Panc1 (cell line): ENCODE results near the gene CAD. TPM values are rescaled to one million over a fixed set of nuclear protein-coding genes. Genes with fewer than 3 reads are reported as not detected.

Experiments
- ATAC-seq: fragments of 200-7000 bp; cut with Tn5 transposase; 2 replicates; pipeline ENCODE4 v1.9.1; 2020; ENCODE audit warnings: mild to moderate bottlenecking, moderate library complexity
- BruUV-seq: library from RNA; stranded (reverse); fragments of 400-500 nt; replicated peaks from 2 replicates; lab custom pipeline; 2021; lab: Mats Ljungman, UMichigan
- CTCF ChIA-PET: fragments of 300-600 bp; sonication (Branson Sonifier 250); formaldehyde crosslinking; loops from one replicate; lab custom pipeline; 2022; ENCODE audit warnings: antibody characterized with exemption; lab: Charles Lee
- POLR2A ChIA-PET: fragments of 300-600 bp; sonication (Branson Sonifier 250); formaldehyde crosslinking; loops from one replicate; lab custom pipeline; 2022; ENCODE audit warnings: antibody characterized with exemption; lab: Charles Lee
- DNase-seq: peaks from one replicate; pipeline ENCODE4 v3.0.0-alpha.2; 2010; ENCODE audit warnings: low read depth, low spot score
- H3K27ac ChIP-seq: 2 replicates; pipeline ENCODE4 v1.5.1; 2011; ENCODE audit warnings: mild to moderate bottlenecking, low read length, inconsistent platforms
- H3K27me3 ChIP-seq: fragments of 200-500 bp; sonication (Bioruptor generic); 2 replicates; pipeline ENCODE4 v1.6.0; 2014; ENCODE audit warnings: low read length, inconsistent platforms; ENCODE audit not compliant: control insufficient read depth, insufficient read depth
- H3K36me3 ChIP-seq: fragments of 200-500 bp; sonication (Bioruptor generic); 2 replicates; pipeline ENCODE4 v1.5.1; 2014; ENCODE audit warnings: inconsistent platforms, mild to moderate bottlenecking, low read length, moderate library complexity; ENCODE audit not compliant: control insufficient read depth, insufficient read depth
- H3K4me1 ChIP-seq: 2 replicates; pipeline ENCODE4 v1.5.1; 2011; ENCODE audit warnings: inconsistent platforms, mild to moderate bottlenecking, low read length, moderate library complexity; ENCODE audit not compliant: control insufficient read depth, insufficient read depth
- H3K4me3 ChIP-seq, 2 experiments: 2 replicates each; pipeline ENCODE4 v1.5.1; 2011 to 2012; ENCODE audit warnings: low read depth in 2 of 2, low read length in 2 of 2, mild to moderate bottlenecking in 2 of 2, inconsistent platforms in 1 of 2, moderate library complexity in 1 of 2
- H3K9me3 ChIP-seq: fragments of 200-500 bp; sonication (Bioruptor generic); 2 replicates; pipeline ENCODE4 v1.5.1; 2014; ENCODE audit warnings: low read depth, mild to moderate bottlenecking, inconsistent platforms, low read length, moderate library complexity; ENCODE audit not compliant: control insufficient read depth, insufficient read depth
- POLR2AphosphoS5 ChIP-seq: IDR thresholded peaks from 2 replicates; pipeline ENCODE4 v1.6.1; 2012; ENCODE audit warnings: mild to moderate bottlenecking, low read depth, low read length, moderate library complexity
- SIN3A ChIP-seq: IDR thresholded peaks from 2 replicates; pipeline ENCODE4 v1.6.1; 2012; ENCODE audit warnings: low read depth, mild to moderate bottlenecking, low read length, moderate library complexity, borderline replicate concordance; ENCODE audit not compliant: insufficient read depth
- TCF7L2 ChIP-seq: IDR thresholded peaks from 2 replicates; pipeline ENCODE4 v1.6.1; 2011; ENCODE audit warnings: mild to moderate bottlenecking, low read depth, low read length, inconsistent platforms
- in situ Hi-C: cut with HindIII; loops from 2 replicates; pipeline ENCODE4 v1.10.0; 2016; ENCODE audit warnings: low sequenced_read_pairs, low pct_unique_long_range_greater_than_20kb
- intact Hi-C: fragments of 100-400 bp; cut with micrococcal nuclease; formaldehyde crosslinking; loops from one replicate; pipeline ENCODE4 v1.10.0; 2022; ENCODE audit not compliant: unreplicated experiment
- total RNA-seq: library from RNA; stranded (reverse); gene quantifications from one replicate; pipeline ENCODE4 v1.2.1, GENCODE V29; 2021; ENCODE audit not compliant: unreplicated experiment
- TF ChIP-seq, protein P1 (sequence below), 2 experiments: IDR thresholded peaks; 2 replicates each; pipeline ENCODE4 v1.6.1; 2011 to 2012; ENCODE audit warnings: low read depth in 2 of 2, control low read depth in 1 of 2, low read length in 1 of 2, mild to moderate bottlenecking in 1 of 2, moderate library complexity in 1 of 2; ENCODE audit not compliant: insufficient read depth in 1 of 2
- TF ChIP-seq, protein P2 (sequence below): fragments of 450-650 bp; IDR thresholded peaks from 2 replicates; pipeline ENCODE4 v1.5.1; 2017; ENCODE audit warnings: mild to moderate bottlenecking

The CAD gene
- total RNA-seq, 1 experiment from 2014 or later, result 76.7 TPM

DNA sequence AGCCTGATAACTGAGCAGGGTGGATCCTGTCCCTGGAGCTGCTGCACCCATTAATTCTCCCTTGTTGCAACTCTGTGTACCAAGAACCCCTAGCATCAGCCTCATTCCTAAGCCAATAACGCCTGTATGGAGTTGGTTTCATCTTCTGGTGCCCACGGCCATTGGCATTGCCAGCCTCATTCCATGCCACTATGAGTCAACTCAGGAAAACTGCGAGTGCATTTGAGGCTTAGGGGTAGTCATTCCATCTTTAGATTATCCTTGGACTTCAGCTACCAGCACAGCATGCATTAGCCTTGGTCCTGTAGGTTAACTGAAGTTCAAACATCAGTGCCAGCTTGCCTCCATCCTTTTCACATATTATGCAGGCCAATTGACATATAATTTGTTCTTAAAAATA, 63.7 kb downstream of the CAD start:
- H3K4me3 ChIP-seq, result no peak overlapping the region
- DNase-seq, result no peak
- in situ Hi-C loops (no loop called here), intact Hi-C loops (loop anchor here (5.0 kb wide), 1 partner anchor 184 kb away; no protein-coding TSS in a partner anchor)
- H3K27ac ChIP-seq, result no peak overlapping the region
- POLR2A ChIA-PET, result interaction anchor here (0.7 kb wide), 1 partner anchor 37 kb away, joined by 3 read pairs; no protein-coding TSS in a partner anchor
- TF ChIP-seq SIN3A (no peak), TCF7L2 (no peak), POLR2AphosphoS5 (no peak)
- TF ChIP-seq, protein P1, sequence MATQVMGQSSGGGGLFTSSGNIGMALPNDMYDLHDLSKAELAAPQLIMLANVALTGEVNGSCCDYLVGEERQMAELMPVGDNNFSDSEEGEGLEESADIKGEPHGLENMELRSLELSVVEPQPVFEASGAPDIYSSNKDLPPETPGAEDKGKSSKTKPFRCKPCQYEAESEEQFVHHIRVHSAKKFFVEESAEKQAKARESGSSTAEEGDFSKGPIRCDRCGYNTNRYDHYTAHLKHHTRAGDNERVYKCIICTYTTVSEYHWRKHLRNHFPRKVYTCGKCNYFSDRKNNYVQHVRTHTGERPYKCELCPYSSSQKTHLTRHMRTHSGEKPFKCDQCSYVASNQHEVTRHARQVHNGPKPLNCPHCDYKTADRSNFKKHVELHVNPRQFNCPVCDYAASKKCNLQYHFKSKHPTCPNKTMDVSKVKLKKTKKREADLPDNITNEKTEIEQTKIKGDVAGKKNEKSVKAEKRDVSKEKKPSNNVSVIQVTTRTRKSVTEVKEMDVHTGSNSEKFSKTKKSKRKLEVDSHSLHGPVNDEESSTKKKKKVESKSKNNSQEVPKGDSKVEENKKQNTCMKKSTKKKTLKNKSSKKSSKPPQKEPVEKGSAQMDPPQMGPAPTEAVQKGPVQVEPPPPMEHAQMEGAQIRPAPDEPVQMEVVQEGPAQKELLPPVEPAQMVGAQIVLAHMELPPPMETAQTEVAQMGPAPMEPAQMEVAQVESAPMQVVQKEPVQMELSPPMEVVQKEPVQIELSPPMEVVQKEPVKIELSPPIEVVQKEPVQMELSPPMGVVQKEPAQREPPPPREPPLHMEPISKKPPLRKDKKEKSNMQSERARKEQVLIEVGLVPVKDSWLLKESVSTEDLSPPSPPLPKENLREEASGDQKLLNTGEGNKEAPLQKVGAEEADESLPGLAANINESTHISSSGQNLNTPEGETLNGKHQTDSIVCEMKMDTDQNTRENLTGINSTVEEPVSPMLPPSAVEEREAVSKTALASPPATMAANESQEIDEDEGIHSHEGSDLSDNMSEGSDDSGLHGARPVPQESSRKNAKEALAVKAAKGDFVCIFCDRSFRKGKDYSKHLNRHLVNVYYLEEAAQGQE (IDR thresholded peaks at IDR 0.05; ENCODE audit: insufficient read depth in 1 of 2, low read depth in 2 of 2, low read length in 1 of 2), result no peak
- TF ChIP-seq, protein P2, sequence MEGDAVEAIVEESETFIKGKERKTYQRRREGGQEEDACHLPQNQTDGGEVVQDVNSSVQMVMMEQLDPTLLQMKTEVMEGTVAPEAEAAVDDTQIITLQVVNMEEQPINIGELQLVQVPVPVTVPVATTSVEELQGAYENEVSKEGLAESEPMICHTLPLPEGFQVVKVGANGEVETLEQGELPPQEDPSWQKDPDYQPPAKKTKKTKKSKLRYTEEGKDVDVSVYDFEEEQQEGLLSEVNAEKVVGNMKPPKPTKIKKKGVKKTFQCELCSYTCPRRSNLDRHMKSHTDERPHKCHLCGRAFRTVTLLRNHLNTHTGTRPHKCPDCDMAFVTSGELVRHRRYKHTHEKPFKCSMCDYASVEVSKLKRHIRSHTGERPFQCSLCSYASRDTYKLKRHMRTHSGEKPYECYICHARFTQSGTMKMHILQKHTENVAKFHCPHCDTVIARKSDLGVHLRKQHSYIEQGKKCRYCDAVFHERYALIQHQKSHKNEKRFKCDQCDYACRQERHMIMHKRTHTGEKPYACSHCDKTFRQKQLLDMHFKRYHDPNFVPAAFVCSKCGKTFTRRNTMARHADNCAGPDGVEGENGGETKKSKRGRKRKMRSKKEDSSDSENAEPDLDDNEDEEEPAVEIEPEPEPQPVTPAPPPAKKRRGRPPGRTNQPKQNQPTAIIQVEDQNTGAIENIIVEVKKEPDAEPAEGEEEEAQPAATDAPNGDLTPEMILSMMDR, result no peak
- H3K27me3 ChIP-seq, result no peaks in the 10 kb centered on the region
- H3K36me3 ChIP-seq, result no peaks in the 10 kb centered on the region
- peaks cover 16% of the 10 kb centered on the region for H3K4me1 ChIP-seq
- H3K9me3 ChIP-seq, result no peaks in the 10 kb centered on the region
- no TSS peak for BruUV-seq
- no peak for ATAC-seq
- CTCF ChIA-PET, result interaction anchor here (0.6 kb wide), 1 partner anchor 143 kb away, joined by 5 read pairs; no protein-coding TSS in a partner anchor

DNA sequence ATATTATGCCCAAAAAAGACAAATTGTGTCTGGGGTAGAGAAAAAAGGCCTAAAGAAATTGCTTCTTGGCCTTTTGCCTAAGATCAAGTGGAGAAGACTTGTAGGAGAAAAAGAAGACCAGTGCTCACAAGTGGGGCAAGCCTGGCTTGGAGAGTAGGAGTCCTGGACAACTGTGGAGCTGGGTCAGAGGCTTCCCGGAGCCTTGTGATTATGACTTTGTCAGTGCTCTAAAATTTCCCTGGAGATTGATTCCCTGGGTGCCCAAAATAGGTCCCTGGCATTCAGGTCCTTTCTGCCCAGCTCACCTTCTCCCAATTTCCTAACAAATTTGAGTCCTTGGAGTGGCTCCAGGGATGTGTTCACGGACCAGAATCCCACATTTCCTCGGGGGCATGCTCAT, 64.3 kb downstream of the CAD start:
- Histone ChIP-seq H3K27ac (no peak overlapping the region), H3K4me1 (peaks cover 16% of the 10 kb centered on the region), H3K4me3 (no peak overlapping the region), H3K9me3 (no peaks in the 10 kb centered on the region), H3K27me3 (no peaks in the 10 kb centered on the region), H3K36me3 (no peaks in the 10 kb centered on the region)
- no TSS peak for BruUV-seq
- intact Hi-C loops (loop anchor here (5.0 kb wide), 1 partner anchor 184 kb away; no protein-coding TSS in a partner anchor), in situ Hi-C loops (no loop called here)
- CTCF ChIA-PET, result interaction anchor here (0.6 kb wide), 2 partner anchors 144 to 403 kb away, joined by 3 to 5 read pairs; no protein-coding TSS in a partner anchor
- DNase-seq (no peak), ATAC-seq (no peak)
- no peak for TF ChIP-seq SIN3A
- TF ChIP-seq, protein P1 (IDR thresholded peaks at IDR 0.05; ENCODE audit: insufficient read depth in 1 of 2, low read depth in 2 of 2, low read length in 1 of 2), result no peak
- TF ChIP-seq TCF7L2, result no peak
- TF ChIP-seq POLR2AphosphoS5, result no peak
- TF ChIP-seq, protein P2, result no peak
- POLR2A ChIA-PET, result no interaction called here
